B cell (primary cell): ENCODE results near the gene SPINK5. TPM values are rescaled to one million over a fixed set of nuclear protein-coding genes. Genes with fewer than 3 reads are reported as not detected.

Source experiments
- ATAC-seq: fragments of 200-7000 bp; cut with Tn5 transposase; one replicate; pipeline ENCODE4 v1.10.0; 2021; ENCODE audit warnings: low read depth, mild to moderate bottlenecking, moderate number of reproducible peaks, moderate library complexity
- CTCF ChIA-PET: fragments of 350-600 bp; sonication (Branson Sonifier 250); formaldehyde crosslinking; loops from one replicate; lab custom pipeline; 2021; ENCODE audit warnings: antibody characterized with exemption, inconsistent platforms; lab: Charles Lee
- POLR2A ChIA-PET: fragments of 350-600 bp; sonication (Branson Sonifier 250); formaldehyde crosslinking; loops from one replicate; lab custom pipeline; 2021; ENCODE audit warnings: antibody characterized with exemption; lab: Charles Lee
- DNase-seq: peaks from one replicate; pipeline ENCODE4 v3.0.0; 2013
- H2AFZ ChIP-seq: 2 replicates; pipeline ENCODE4 v1.6.1; 2012; ENCODE audit warnings: mild to moderate bottlenecking, low read depth, low read length; ENCODE audit not compliant: insufficient read depth, poor library complexity, severe bottlenecking
- H3K27ac ChIP-seq, 2 donors: 1 replicate in 1 of 2; 2 replicates in 1 of 2; pipeline ENCODE4 v1.5.1; 2012 to 2013; ENCODE audit warnings: low read length in 2 of 2, mild to moderate bottlenecking in 2 of 2, moderate library complexity in 1 of 2
- H3K27me3 ChIP-seq, 4 experiments: fragments of 200-600 bp in 1 of 4; sonication (generic) in 1 of 4; replicated peaks in 1 of 4; 1 replicate in 2 of 4; 2 replicates in 2 of 4; pipeline versions ENCODE4 v1.6.1 to v1.7.0; 2013 to 2016; ENCODE audit warnings: low read length in 3 of 4, mild to moderate bottlenecking in 2 of 4, mixed read lengths in 1 of 4, moderate library complexity in 1 of 4; ENCODE audit not compliant: insufficient read depth in 4 of 4, control insufficient read depth in 3 of 4; ENCODE audit errors: control extremely low read depth in 1 of 4
- H3K36me3 ChIP-seq, 2 experiments: replicated peaks in 1 of 2; 1 replicate in 1 of 2; 2 replicates in 1 of 2; pipeline versions ENCODE4 v1.6.1 to v1.7.1; 2013; ENCODE audit warnings: low read length in 1 of 2; ENCODE audit not compliant: insufficient read depth in 2 of 2, control insufficient read depth in 1 of 2; ENCODE audit errors: control extremely low read depth in 1 of 2, extremely low read depth in 1 of 2
- H3K4me1 ChIP-seq, 2 donors: fragments of 200-600 bp in 1 of 2; sonication (generic) in 1 of 2; 1 replicate in 1 of 2; 2 replicates in 1 of 2; pipeline versions ENCODE4 v1.5.1 to v1.6.1; 2013 to 2017; ENCODE audit warnings: low read length in 2 of 2; ENCODE audit not compliant: control insufficient read depth in 2 of 2, insufficient read depth in 2 of 2
- H3K4me2 ChIP-seq: replicated peaks from 2 replicates; pipeline ENCODE3; 2012; ENCODE audit warnings: mild to moderate bottlenecking, low read depth, low read length; ENCODE audit not compliant: poor library complexity, severe bottlenecking
- H3K4me3 ChIP-seq, 5 experiments: fragments of 200-600 bp in 1 of 5; sonication (generic) in 1 of 5; 1 replicate in 3 of 5; 2 replicates in 2 of 5; pipeline versions ENCODE4 v1.5.1 to v1.7.0; 2011 to 2016; ENCODE audit warnings: low read length in 4 of 5, mild to moderate bottlenecking in 4 of 5, low read depth in 2 of 5, control low read depth in 1 of 5, moderate library complexity in 1 of 5; ENCODE audit not compliant: insufficient read depth in 1 of 5; ENCODE audit errors: control extremely low read depth in 1 of 5, extremely low read depth in 1 of 5
- H3K79me2 ChIP-seq: fragments of 200-600 bp; sonication (generic); one replicate; pipeline ENCODE4 v1.6.0; 2016; ENCODE audit warnings: low read length; ENCODE audit not compliant: control insufficient read depth, insufficient read depth
- H3K9ac ChIP-seq: fragments of 200-600 bp; sonication (generic); 2 replicates; pipeline ENCODE4 v1.6.1; 2017; ENCODE audit warnings: mild to moderate bottlenecking, low read length, moderate library complexity
- H3K9me3 ChIP-seq, 3 donors: one replicate each; pipeline versions ENCODE4 v1.6.1 to v1.7.1; 2013; ENCODE audit warnings: low read length in 2 of 3; ENCODE audit not compliant: control insufficient read depth in 2 of 3, insufficient read depth in 1 of 3; ENCODE audit errors: control extremely low read depth in 1 of 3
- H4K20me1 ChIP-seq: 2 replicates; pipeline ENCODE4 v1.6.0; 2012; ENCODE audit warnings: mild to moderate bottlenecking, low read length; ENCODE audit not compliant: insufficient read depth, control insufficient read depth, poor library complexity, severe bottlenecking
- H3K27ac Mint-ChIP-seq: one replicate; pipeline ENCODE4 v1.8.0; 2021; ENCODE audit warnings: mixed read lengths
- H3K27me3 Mint-ChIP-seq: one replicate; pipeline ENCODE4 v1.8.0; 2021; ENCODE audit warnings: mixed read lengths
- H3K4me1 Mint-ChIP-seq: one replicate; pipeline ENCODE4 v1.8.0; 2021; ENCODE audit warnings: mixed read lengths
- H3K4me3 Mint-ChIP-seq: one replicate; pipeline ENCODE4 v1.8.0; 2021; ENCODE audit warnings: mixed read lengths
- H3K9me3 Mint-ChIP-seq: one replicate; pipeline ENCODE4 v1.8.0; 2022; ENCODE audit warnings: mixed read lengths; ENCODE audit not compliant: insufficient read depth
- EZH2 ChIP-seq: IDR thresholded peaks from 2 replicates; pipeline ENCODE4 v1.6.1; 2012; ENCODE audit warnings: borderline replicate concordance, low read depth, mild to moderate bottlenecking, moderate library complexity, low read length; ENCODE audit not compliant: insufficient read depth, poor library complexity, severe bottlenecking
- WGBS: methylation state at CpG from one replicate; pipeline ENCODE4 v1.1.5; 2013; ENCODE audit warnings: missing lambda C conversion rate; ENCODE audit not compliant: insufficient coverage; 5-methylcytosine and 5-hydroxymethylcytosine counted together
- intact Hi-C: fragments of 100-400 bp; cut with micrococcal nuclease; formaldehyde crosslinking; loops from one replicate; pipeline ENCODE4 v1.10.0; 2022
- polyA plus RNA-seq: library from polyadenylated mRNA; depleted of rRNA; stranded (reverse); fragments of >200 nt; gene quantifications from 2 replicates; pipeline ENCODE4 v1.2.3, GENCODE V29; 2012
- total RNA-seq, 2 donors: library from RNA; stranded (reverse); fragments of 120-200 nt in 1 of 2; gene quantifications; 1 replicate in 1 of 2; 2 replicates in 1 of 2; pipeline versions ENCODE4 v1.2.3 to v1.2.4, GENCODE V29; 2013 to 2022
- TF ChIP-seq, protein P1 (sequence below): fragments of 200-600 bp; IDR thresholded peaks from one replicate; pipeline ENCODE4 v1.8.0; 2022; ENCODE audit warnings: antibody characterized with exemption, mild to moderate bottlenecking

The SPINK5 gene
- total and polyA plus RNA-seq, 2 donors (not counting 1 experiment from before 2014, with no cell fraction given): not detected

DNA sequence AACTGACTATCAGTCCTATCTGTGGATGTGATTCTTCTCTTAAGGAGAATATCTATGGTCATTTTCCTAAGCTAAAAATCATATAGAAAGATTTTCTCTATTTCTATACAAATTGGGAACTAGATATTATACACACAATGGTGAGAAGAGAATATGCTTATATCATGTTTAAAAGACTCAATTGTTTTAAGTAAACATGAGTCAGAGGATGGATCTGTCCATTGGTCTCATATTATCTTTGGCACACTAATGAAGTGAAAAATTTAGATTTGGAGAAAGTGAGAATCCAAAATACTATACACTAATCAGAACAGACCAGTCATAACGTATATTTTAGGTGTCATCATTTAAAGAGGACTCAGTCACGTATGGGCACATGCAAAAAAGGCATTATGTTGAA is 88.1 kb downstream of the SPINK5 start:
- H3K4me1 Mint-ChIP-seq: no peaks in the 10 kb centered on the region
- POLR2A ChIA-PET: no interaction called here
- H4K20me1 ChIP-seq: no peaks in the 10 kb centered on the region
- ATAC-seq: no peak
- H3K9me3 ChIP-seq: no peaks in the 10 kb centered on the region
- H3K4me1 ChIP-seq: no peaks in the 10 kb centered on the region
- H3K27ac Mint-ChIP-seq: no peak overlapping the region
- no peaks in the 10 kb centered on the region for H3K27me3 Mint-ChIP-seq
- no peaks in the 10 kb centered on the region for H3K27me3 ChIP-seq
- 40% methylated on average over 1 of the region's 2 CpGs for WGBS
- no peaks in the 10 kb centered on the region for H3K36me3 ChIP-seq
- H3K9me3 Mint-ChIP-seq: peaks cover 3% of the 10 kb centered on the region
- H3K4me3 Mint-ChIP-seq: no peak overlapping the region
- TF ChIP-seq, protein P1, sequence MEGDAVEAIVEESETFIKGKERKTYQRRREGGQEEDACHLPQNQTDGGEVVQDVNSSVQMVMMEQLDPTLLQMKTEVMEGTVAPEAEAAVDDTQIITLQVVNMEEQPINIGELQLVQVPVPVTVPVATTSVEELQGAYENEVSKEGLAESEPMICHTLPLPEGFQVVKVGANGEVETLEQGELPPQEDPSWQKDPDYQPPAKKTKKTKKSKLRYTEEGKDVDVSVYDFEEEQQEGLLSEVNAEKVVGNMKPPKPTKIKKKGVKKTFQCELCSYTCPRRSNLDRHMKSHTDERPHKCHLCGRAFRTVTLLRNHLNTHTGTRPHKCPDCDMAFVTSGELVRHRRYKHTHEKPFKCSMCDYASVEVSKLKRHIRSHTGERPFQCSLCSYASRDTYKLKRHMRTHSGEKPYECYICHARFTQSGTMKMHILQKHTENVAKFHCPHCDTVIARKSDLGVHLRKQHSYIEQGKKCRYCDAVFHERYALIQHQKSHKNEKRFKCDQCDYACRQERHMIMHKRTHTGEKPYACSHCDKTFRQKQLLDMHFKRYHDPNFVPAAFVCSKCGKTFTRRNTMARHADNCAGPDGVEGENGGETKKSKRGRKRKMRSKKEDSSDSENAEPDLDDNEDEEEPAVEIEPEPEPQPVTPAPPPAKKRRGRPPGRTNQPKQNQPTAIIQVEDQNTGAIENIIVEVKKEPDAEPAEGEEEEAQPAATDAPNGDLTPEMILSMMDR: no peak
- no peak for TF ChIP-seq EZH2
- no peak for DNase-seq
- no peak overlapping the region for H2AFZ ChIP-seq
- H3K4me2 ChIP-seq: no peak overlapping the region
- intact Hi-C loops: no loop called here
- H3K9ac ChIP-seq: no peak overlapping the region
- H3K4me3 ChIP-seq: no peak overlapping the region
- CTCF ChIA-PET: no interaction called here
- no peak overlapping the region for H3K27ac ChIP-seq
- no peaks in the 10 kb centered on the region for H3K79me2 ChIP-seq

DNA sequence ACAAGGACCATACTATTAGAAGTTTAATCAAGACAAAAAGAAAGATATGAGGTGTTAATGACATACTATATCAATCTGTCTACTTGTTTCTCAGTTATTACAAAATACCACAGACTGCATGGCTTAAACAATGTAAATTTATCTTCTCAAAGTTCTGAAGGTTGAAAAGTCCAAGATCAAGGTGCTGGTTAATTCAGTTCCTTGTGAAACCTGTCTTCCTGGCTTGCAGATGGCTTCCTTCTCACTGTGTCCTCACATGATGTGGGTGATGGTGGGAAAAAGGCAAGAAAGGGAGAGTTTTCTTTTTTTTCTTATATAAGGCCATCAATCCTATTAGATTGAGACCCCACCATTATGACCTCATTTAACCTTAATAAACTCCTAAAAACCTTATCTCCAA is 89.0 kb downstream of the SPINK5 start:
- POLR2A ChIA-PET: no interaction called here

More for the DNA sequence above, 89.0 kb downstream of the SPINK5 start:
- H3K4me3 Mint-ChIP-seq: no peak overlapping the region
- peaks cover 4% of the 10 kb centered on the region for H3K9me3 Mint-ChIP-seq
- H3K36me3 ChIP-seq: no peaks in the 10 kb centered on the region
- no peaks in the 10 kb centered on the region for H4K20me1 ChIP-seq
- no peaks in the 10 kb centered on the region for H3K27me3 Mint-ChIP-seq
- ATAC-seq: no peak
- no peaks in the 10 kb centered on the region for H3K79me2 ChIP-seq
- TF ChIP-seq EZH2: no peak
- TF ChIP-seq, protein P1: no peak
- H3K4me2 ChIP-seq: no peak overlapping the region
- no peak overlapping the region for H3K27ac ChIP-seq
- H3K4me3 ChIP-seq: no peak overlapping the region
- no peak for DNase-seq
- H3K4me1 ChIP-seq: no peaks in the 10 kb centered on the region
- no peaks in the 10 kb centered on the region for H3K27me3 ChIP-seq
- no peaks in the 10 kb centered on the region for H3K4me1 Mint-ChIP-seq
- H3K9ac ChIP-seq: no peak overlapping the region
- no peaks in the 10 kb centered on the region for H3K9me3 ChIP-seq
- no peak overlapping the region for H2AFZ ChIP-seq
- CTCF ChIA-PET: no interaction called here
- intact Hi-C loops: no loop called here
- H3K27ac Mint-ChIP-seq: no peak overlapping the region
